Lung (tissue), 12 donors: Measurements from ENCODE around the gene CMTM7. TPM values are rescaled to one million over a fixed set of nuclear protein-coding genes. Genes with fewer than 3 reads are reported as not detected.
"Not testable (repeated sequence)": the region's sequence is repeated elsewhere in the genome, so short reads cannot be mapped to it uniquely, and the experiment has no call there.

Experiments
- ATAC-seq: fragments of 200-7000 bp; cut with Tn5 transposase; one replicate; pipeline ENCODE4 v1.9.1; 2020; ENCODE audit warnings: moderate number of reproducible peaks; ENCODE audit not compliant: insufficient read depth, low FRiP score
- DNase-seq, 3 donors: peaks; one replicate each; pipeline ENCODE4 v3.0.0-alpha.2; 2013 to 2017
- H3K27ac ChIP-seq, 2 donors: one replicate each; pipeline ENCODE4 v1.5.1; 2013; ENCODE audit warnings: mild to moderate bottlenecking in 2 of 2, moderate library complexity in 2 of 2, control low read depth in 1 of 2, inconsistent platforms in 1 of 2, low read depth in 1 of 2, low read length in 1 of 2
- H3K27me3 ChIP-seq, 3 donors: one replicate each; pipeline ENCODE4 v1.5.1; 2013; ENCODE audit warnings: low read length in 2 of 3; ENCODE audit not compliant: control insufficient read depth in 3 of 3, insufficient read depth in 3 of 3
- H3K36me3 ChIP-seq, 4 donors: one replicate each; pipeline ENCODE4 v1.5.1; 2013; ENCODE audit warnings: low read length in 4 of 4, mild to moderate bottlenecking in 1 of 4, moderate library complexity in 1 of 4; ENCODE audit not compliant: control insufficient read depth in 4 of 4, insufficient read depth in 4 of 4
- H3K4me1 ChIP-seq, 5 donors: one replicate each; pipeline ENCODE4 v1.5.1; 2013; ENCODE audit warnings: low read length in 5 of 5, mild to moderate bottlenecking in 2 of 5, moderate library complexity in 1 of 5; ENCODE audit not compliant: control insufficient read depth in 5 of 5, insufficient read depth in 5 of 5
- H3K4me3 ChIP-seq: one replicate; pipeline ENCODE4 v1.5.1; 2013; ENCODE audit warnings: mild to moderate bottlenecking, control low read depth, moderate library complexity
- H3K9ac ChIP-seq, 2 donors: one replicate each; pipeline ENCODE4 v1.5.1; 2013; ENCODE audit warnings: low read length in 2 of 2, control low read depth in 1 of 2; ENCODE audit not compliant: insufficient read depth in 1 of 2
- H3K9me3 ChIP-seq, 4 donors: one replicate each; pipeline ENCODE4 v1.5.1; 2013; ENCODE audit warnings: low read length in 3 of 4, mild to moderate bottlenecking in 1 of 4, moderate library complexity in 1 of 4; ENCODE audit not compliant: control insufficient read depth in 4 of 4, insufficient read depth in 3 of 4
- WGBS, 2 donors: extraction: QIAGEN DNeasy Blood & Tissue Kit; methylation state at CpG; one replicate each; pipeline ENCODE4 v1.1.7; 2013; 5-methylcytosine and 5-hydroxymethylcytosine counted together
- polyA plus RNA-seq, 2 donors: library from polyadenylated mRNA; stranded (reverse); fragments of 200-250 nt; gene quantifications; one replicate each; pipeline ENCODE4 v1.2.1, GENCODE V29; 2013
- total RNA-seq, 2 donors: library from RNA; depleted of rRNA in 1 of 2; stranded (reverse); fragments of >200 nt in 1 of 2; gene quantifications; one replicate each; pipeline ENCODE4 v1.2.1, GENCODE V29; 2014 to 2021
- TF ChIP-seq, protein P1 (sequence below): IDR thresholded peaks from 2 replicates; pipeline ENCODE4 v1.5.1; 2012; ENCODE audit warnings: mild to moderate bottlenecking; ENCODE audit errors: control extremely low read depth, extremely low read depth
- donor health status: control.
- donor health status: control.
- donor health status: Bipolar disorder and iron deficiency.
- donor health status: healthy.
- donor health status: DM: yes; HTN: yes; CAD: no.

The CMTM7 gene
- total and polyA plus RNA-seq, 4 donors: 33.1 to 46.8 (median 43.8) TPM

- H3K4me1 ChIP-seq: peaks cover 0 to 18% (median 10%) of the 10 kb centered on the region in 5 donors
- TF ChIP-seq, protein P1, sequence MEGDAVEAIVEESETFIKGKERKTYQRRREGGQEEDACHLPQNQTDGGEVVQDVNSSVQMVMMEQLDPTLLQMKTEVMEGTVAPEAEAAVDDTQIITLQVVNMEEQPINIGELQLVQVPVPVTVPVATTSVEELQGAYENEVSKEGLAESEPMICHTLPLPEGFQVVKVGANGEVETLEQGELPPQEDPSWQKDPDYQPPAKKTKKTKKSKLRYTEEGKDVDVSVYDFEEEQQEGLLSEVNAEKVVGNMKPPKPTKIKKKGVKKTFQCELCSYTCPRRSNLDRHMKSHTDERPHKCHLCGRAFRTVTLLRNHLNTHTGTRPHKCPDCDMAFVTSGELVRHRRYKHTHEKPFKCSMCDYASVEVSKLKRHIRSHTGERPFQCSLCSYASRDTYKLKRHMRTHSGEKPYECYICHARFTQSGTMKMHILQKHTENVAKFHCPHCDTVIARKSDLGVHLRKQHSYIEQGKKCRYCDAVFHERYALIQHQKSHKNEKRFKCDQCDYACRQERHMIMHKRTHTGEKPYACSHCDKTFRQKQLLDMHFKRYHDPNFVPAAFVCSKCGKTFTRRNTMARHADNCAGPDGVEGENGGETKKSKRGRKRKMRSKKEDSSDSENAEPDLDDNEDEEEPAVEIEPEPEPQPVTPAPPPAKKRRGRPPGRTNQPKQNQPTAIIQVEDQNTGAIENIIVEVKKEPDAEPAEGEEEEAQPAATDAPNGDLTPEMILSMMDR: no peak
- no peak overlapping the region for H3K4me3 ChIP-seq
- H3K27me3 ChIP-seq: no peaks in the 10 kb centered on the region
- 87 to 95% methylated on average over 5 of the region's 5 CpGs for WGBS, 2 donors
- no peaks in the 10 kb centered on the region for H3K9me3 ChIP-seq
- no peak for DNase-seq
- no peak overlapping the region for H3K9ac ChIP-seq
- peaks cover 0 to 8% (median 2%) of the 10 kb centered on the region in 4 donors for H3K36me3 ChIP-seq
- no peak for ATAC-seq
- H3K27ac ChIP-seq: no peak overlapping the region
Observed at GRCh38 chr3:32459450-32459849, 67.8 kb downstream of the CMTM7 start.

- ATAC-seq (peak; percentile 56), DNase-seq (peak; percentile 67 to 88 (median 81))
- peaks cover 0 to 11% (median 10%) of the 10 kb centered on the region in 5 donors for H3K4me1 ChIP-seq
Observed at GRCh38 chr3:32460031-32460749, 68.5 kb downstream of the CMTM7 start.

GRCh38 chr3:32460817-32461496, 69.3 kb downstream of the CMTM7 start:
- not testable (repeated sequence) for H3K36me3 ChIP-seq, H3K9me3 ChIP-seq, H3K27ac ChIP-seq, H3K9ac ChIP-seq, ATAC-seq, DNase-seq, H3K4me3 ChIP-seq, H3K27me3 ChIP-seq
- WGBS, 2 donors: 87 to 88% methylated on average over 10 of the region's 10 CpGs
- H3K4me1 ChIP-seq: peaks cover 0 to 13% (median 9%) of the 10 kb centered on the region in 5 donors

More at GRCh38 chr3:32460031-32460749, 68.5 kb downstream of the CMTM7 start:
- H3K27me3 ChIP-seq: no peaks in the 10 kb centered on the region
- H3K4me3 ChIP-seq: no peak overlapping the region
- H3K9ac ChIP-seq: no peak overlapping the region
- H3K9me3 ChIP-seq: no peaks in the 10 kb centered on the region
- peaks cover 0 to 6% (median 2%) of the 10 kb centered on the region in 4 donors for H3K36me3 ChIP-seq
- WGBS, 2 donors: 37 to 51% methylated on average over 15 of the region's 15 CpGs
- TF ChIP-seq, protein P1: no peak
- peak overlapping the region in 1 of 2 donors; percentile 72 for H3K27ac ChIP-seq

DNA sequence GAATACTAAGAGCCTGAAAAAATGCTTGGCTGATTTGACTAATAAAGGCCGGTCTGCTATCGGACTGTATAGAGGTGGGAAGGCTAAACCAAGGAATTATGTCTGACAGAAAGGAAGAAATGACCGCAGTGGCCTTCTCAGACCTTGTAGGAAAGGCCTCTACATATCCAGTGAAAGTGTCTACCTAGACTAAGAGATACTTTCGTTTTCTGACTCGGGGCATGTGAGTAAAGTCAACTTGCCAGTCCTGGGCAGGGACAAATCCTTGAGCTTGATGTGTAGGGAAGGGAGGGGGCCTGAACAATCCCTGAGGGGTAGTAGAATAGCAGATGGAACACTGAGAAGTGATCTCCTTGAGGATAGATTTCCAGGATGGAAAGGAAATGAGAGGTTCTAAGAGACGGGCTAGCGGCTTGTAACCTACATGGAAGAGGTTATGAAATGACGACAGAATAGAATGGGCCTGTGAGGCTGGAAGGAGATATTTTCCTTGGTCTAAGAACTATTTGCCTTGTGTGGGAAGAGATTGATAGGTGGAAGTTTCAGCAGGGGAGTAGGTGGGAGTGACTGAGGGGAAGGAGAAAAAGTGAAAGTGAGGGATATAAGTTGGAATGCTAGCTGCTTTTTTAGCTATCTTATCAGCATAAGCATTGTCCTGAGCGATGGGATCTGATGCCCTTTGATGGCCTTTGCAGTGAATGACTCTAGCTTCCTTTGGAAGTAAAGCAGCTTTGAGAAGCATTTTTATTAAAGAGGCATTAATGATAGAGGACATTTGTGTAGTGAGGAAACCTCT, 70.7 kb downstream of the CMTM7 start:
- H3K4me3 ChIP-seq, H3K9ac ChIP-seq, ATAC-seq, H3K27me3 ChIP-seq, H3K36me3 ChIP-seq, DNase-seq, H3K9me3 ChIP-seq: not testable (repeated sequence)
- WGBS, 2 donors: 58 to 69% methylated on average over 6 to 7 of the region's 9 CpGs
- Histone ChIP-seq H3K4me1 (peaks cover 0 to 13% (median 9%) of the 10 kb centered on the region in 5 donors), H3K27ac (peak overlapping the region in 1 of 2 donors; percentile 67)

DNA sequence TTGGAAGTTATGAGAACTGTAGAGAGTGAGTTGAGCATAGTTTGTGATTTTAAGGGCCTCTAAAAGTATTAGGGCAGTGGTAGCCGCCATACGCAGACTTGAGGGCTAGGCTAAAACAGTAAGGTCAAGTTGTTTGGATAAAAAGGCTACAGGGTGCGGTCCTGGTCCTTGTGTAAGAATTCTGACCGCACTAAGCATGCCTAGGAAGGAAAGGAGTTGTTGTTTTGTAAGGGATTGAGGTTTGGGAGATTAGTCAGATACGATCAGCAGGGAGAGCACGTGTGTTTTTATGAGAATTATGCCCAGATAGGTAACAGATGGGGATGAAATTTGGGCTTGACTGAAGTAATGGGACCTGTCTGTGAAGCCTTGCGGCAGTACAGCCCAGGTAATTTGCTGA, 71.8 kb downstream of the CMTM7 start:
- H3K4me3 ChIP-seq, H3K9ac ChIP-seq, H3K36me3 ChIP-seq, H3K9me3 ChIP-seq, H3K27ac ChIP-seq, DNase-seq, H3K27me3 ChIP-seq, ATAC-seq: not testable (repeated sequence)
- H3K4me1 ChIP-seq: peaks cover 0 to 11% (median 9%) of the 10 kb centered on the region in 5 donors
- WGBS, 2 donors: 60 to 62% methylated on average over 6 to 7 of the region's 7 CpGs

DNA sequence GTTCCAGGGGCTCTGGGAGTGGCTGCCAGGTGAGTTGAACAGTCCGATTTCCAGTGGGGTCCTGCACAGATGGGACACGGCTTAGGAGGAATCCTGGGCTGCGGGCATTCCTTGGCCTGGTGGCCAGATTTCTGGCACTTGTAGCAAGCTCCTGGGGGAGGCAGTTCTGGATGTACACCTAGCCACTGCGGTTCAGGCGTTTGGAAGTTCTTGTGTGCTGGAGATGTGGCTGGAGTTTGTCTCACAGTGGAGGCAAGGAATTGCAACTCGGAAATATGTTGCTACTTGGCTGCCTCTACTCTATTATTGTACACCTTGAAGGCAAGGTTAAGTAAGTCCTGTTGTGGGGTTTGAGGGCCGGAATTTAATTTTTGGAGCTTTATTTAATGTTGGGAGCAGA, 73.1 kb downstream of the CMTM7 start:
- not testable (repeated sequence) for H3K9ac ChIP-seq, H3K36me3 ChIP-seq, ATAC-seq, H3K9me3 ChIP-seq, DNase-seq, H3K27me3 ChIP-seq, H3K4me3 ChIP-seq
- WGBS, 2 donors: 93 to 94% methylated on average over 6 to 7 of the region's 7 CpGs
- H3K27ac ChIP-seq: peak overlapping the region in 1 of 2 donors; percentile 63
- peaks cover 0 to 11% (median 4%) of the 10 kb centered on the region in 5 donors for H3K4me1 ChIP-seq
